ENCODE measurements around the gene TOGARAM1.

The TOGARAM1 gene

GRCh38 chr14:45094275-45094674 is 132.3 kb downstream of the TOGARAM1 start:
- POLR2A ChIA-PET, result interaction anchor here (0.9 to 1.6 kb wide), 2 partner anchors 10 to 132 kb away, joined by 5 to 6 read pairs; partner anchors contain the start of genes KLHL28 and TOGARAM1
- CTCF ChIA-PET, result interaction anchor here (0.6 kb wide), 1 partner anchor 12 kb away, joined by 3 read pairs; no protein-coding TSS in a partner anchor

GRCh38 chr14:45095143-45095542 is 133.2 kb downstream of the TOGARAM1 start:
- TF ChIP-seq TARDBP (IDR thresholded peaks at IDR 0.05), result no peak
- TF ChIP-seq SUZ12 (IDR thresholded peaks at IDR 0.05), result no peak
- no peak for TF ChIP-seq FOXK2 (IDR thresholded peaks at IDR 0.05)
- no peak for TF ChIP-seq LEF1 (IDR thresholded peaks at IDR 0.05; ENCODE audit: borderline replicate concordance)
- TF ChIP-seq CTBP1 (IDR thresholded peaks at IDR 0.05; ENCODE audit: borderline replicate concordance), result no peak
- TF ChIP-seq ARNT (IDR thresholded peaks at IDR 0.05), result no peak
- TF ChIP-seq FOXM1 (IDR thresholded peaks at IDR 0.05; ENCODE audit: borderline replicate concordance), result no peak
- no peak for TF ChIP-seq HDGF (IDR thresholded peaks at IDR 0.05; ENCODE audit: borderline replicate concordance)
- TF ChIP-seq L3MBTL2 (conservative IDR thresholded peaks at IDR 0.05), result no peak
- no peak for TF ChIP-seq BHLHE40 (IDR thresholded peaks at IDR 0.05; ENCODE audit: borderline replicate concordance)
- no peak for TF ChIP-seq SP1 (IDR thresholded peaks at IDR 0.05)
- TF ChIP-seq NFRKB (IDR thresholded peaks at IDR 0.05), result no peak
- TF ChIP-seq ZNF384 (IDR thresholded peaks at IDR 0.05), result no peak
- DNase-seq (ENCODE audit: extremely low spot score), result no peak
- POLR2A ChIA-PET, result no interaction called here
- CTCF ChIA-PET, result no interaction called here

More at GRCh38 chr14:45094275-45094674, 132.3 kb downstream of the TOGARAM1 start:
- no peak for TF ChIP-seq L3MBTL2 (conservative IDR thresholded peaks at IDR 0.05)
- no peak for TF ChIP-seq SP1 (IDR thresholded peaks at IDR 0.05)
- no peak for TF ChIP-seq FOXA1 (IDR thresholded peaks at IDR 0.05)
- no peak for TF ChIP-seq PKNOX1 (IDR thresholded peaks at IDR 0.05)
- TF ChIP-seq ARNT (IDR thresholded peaks at IDR 0.05), result no peak
- no peak for DNase-seq (ENCODE audit: extremely low spot score)

GRCh38 chr14:45096218-45096617 is 134.2 kb downstream of the TOGARAM1 start:
- CTCF ChIA-PET, result no interaction called here
- POLR2A ChIA-PET, result no interaction called here
- TF ChIP-seq ELF4 (IDR thresholded peaks at IDR 0.05) (no peak), BHLHE40 (IDR thresholded peaks at IDR 0.05; ENCODE audit: borderline replicate concordance) (no peak), NFRKB (IDR thresholded peaks at IDR 0.05) (no peak), CTBP1 (IDR thresholded peaks at IDR 0.05; ENCODE audit: borderline replicate concordance) (no peak), LEF1 (IDR thresholded peaks at IDR 0.05; ENCODE audit: borderline replicate concordance) (no peak), SUZ12 (IDR thresholded peaks at IDR 0.05) (no peak), FOXA1 (IDR thresholded peaks at IDR 0.05) (no peak), FOXM1 (IDR thresholded peaks at IDR 0.05; ENCODE audit: borderline replicate concordance) (no peak), FOXK2 (IDR thresholded peaks at IDR 0.05) (no peak), HDGF (IDR thresholded peaks at IDR 0.05; ENCODE audit: borderline replicate concordance) (no peak), ZNF384 (IDR thresholded peaks at IDR 0.05) (no peak), TARDBP (IDR thresholded peaks at IDR 0.05) (no peak), PKNOX1 (IDR thresholded peaks at IDR 0.05) (no peak), SP1 (IDR thresholded peaks at IDR 0.05) (no peak), ARNT (IDR thresholded peaks at IDR 0.05) (no peak), L3MBTL2 (conservative IDR thresholded peaks at IDR 0.05) (no peak)
- no peak for DNase-seq (ENCODE audit: extremely low spot score)

- no peak for DNase-seq (ENCODE audit: extremely low spot score)
- ChIA-PET CTCF (no interaction called here), POLR2A (no interaction called here)
- TF ChIP-seq SUZ12 (IDR thresholded peaks at IDR 0.05), result no peak
- TF ChIP-seq FOXK2 (IDR thresholded peaks at IDR 0.05), result no peak
- TF ChIP-seq LEF1 (IDR thresholded peaks at IDR 0.05; ENCODE audit: borderline replicate concordance), result no peak
- no peak for TF ChIP-seq ZNF384 (IDR thresholded peaks at IDR 0.05)
- no peak for TF ChIP-seq TARDBP (IDR thresholded peaks at IDR 0.05)
- TF ChIP-seq FOXA1 (IDR thresholded peaks at IDR 0.05), result no peak
- no peak for TF ChIP-seq L3MBTL2 (conservative IDR thresholded peaks at IDR 0.05)
- TF ChIP-seq ARNT (IDR thresholded peaks at IDR 0.05), result no peak
- TF ChIP-seq BHLHE40 (IDR thresholded peaks at IDR 0.05; ENCODE audit: borderline replicate concordance), result no peak
Measured at GRCh38 chr14:45103806-45104205, 141.8 kb downstream of the TOGARAM1 start.

- POLR2A ChIA-PET, result no interaction called here
- TF ChIP-seq BHLHE40 (IDR thresholded peaks at IDR 0.05; ENCODE audit: borderline replicate concordance), result no peak
- TF ChIP-seq ARNT (IDR thresholded peaks at IDR 0.05), result no peak
- TF ChIP-seq PKNOX1 (IDR thresholded peaks at IDR 0.05), result no peak
- no peak for TF ChIP-seq TARDBP (IDR thresholded peaks at IDR 0.05)
- no peak for TF ChIP-seq NFRKB (IDR thresholded peaks at IDR 0.05)
- TF ChIP-seq L3MBTL2 (conservative IDR thresholded peaks at IDR 0.05), result no peak
- no peak for TF ChIP-seq LEF1 (IDR thresholded peaks at IDR 0.05; ENCODE audit: borderline replicate concordance)
- no peak for TF ChIP-seq SP1 (IDR thresholded peaks at IDR 0.05)
- CTCF ChIA-PET, result no interaction called here
- no peak for DNase-seq (ENCODE audit: extremely low spot score)
Measured at GRCh38 chr14:45104561-45104960, 142.6 kb downstream of the TOGARAM1 start.

- POLR2A ChIA-PET, result interaction anchor here (3.3 kb wide), 1 partner anchor 21 kb away, joined by 11 read pairs; the partner anchor contains the start of gene FKBP3
- no peak for DNase-seq (ENCODE audit: extremely low spot score)
- CTCF ChIA-PET, result no interaction called here
- TF ChIP-seq NFRKB (IDR thresholded peaks at IDR 0.05) (no peak), ELF4 (IDR thresholded peaks at IDR 0.05) (no peak), TARDBP (IDR thresholded peaks at IDR 0.05) (no peak), HDGF (IDR thresholded peaks at IDR 0.05; ENCODE audit: borderline replicate concordance) (no peak), L3MBTL2 (conservative IDR thresholded peaks at IDR 0.05) (no peak), SUZ12 (IDR thresholded peaks at IDR 0.05) (no peak), FOXK2 (IDR thresholded peaks at IDR 0.05) (no peak), FOXA1 (IDR thresholded peaks at IDR 0.05) (no peak), SP1 (IDR thresholded peaks at IDR 0.05) (no peak), ZNF384 (IDR thresholded peaks at IDR 0.05) (no peak), LEF1 (IDR thresholded peaks at IDR 0.05; ENCODE audit: borderline replicate concordance) (no peak), CTBP1 (IDR thresholded peaks at IDR 0.05; ENCODE audit: borderline replicate concordance) (no peak), ARNT (IDR thresholded peaks at IDR 0.05) (no peak), BHLHE40 (IDR thresholded peaks at IDR 0.05; ENCODE audit: borderline replicate concordance) (no peak), PKNOX1 (IDR thresholded peaks at IDR 0.05) (no peak), FOXM1 (IDR thresholded peaks at IDR 0.05; ENCODE audit: borderline replicate concordance) (no peak)
Measured at GRCh38 chr14:45112896-45113781, 151.1 kb downstream of the TOGARAM1 start.
